ENCODE data around the gene ARHGAP10. TPM values are rescaled to one million over a fixed set of nuclear protein-coding genes. Genes with fewer than 3 reads are reported as not detected.

ARHGAP10 gene
- total RNA-seq, 4 donors from 2014 or later, result 186 to 296 (median 192) TPM

DNA sequence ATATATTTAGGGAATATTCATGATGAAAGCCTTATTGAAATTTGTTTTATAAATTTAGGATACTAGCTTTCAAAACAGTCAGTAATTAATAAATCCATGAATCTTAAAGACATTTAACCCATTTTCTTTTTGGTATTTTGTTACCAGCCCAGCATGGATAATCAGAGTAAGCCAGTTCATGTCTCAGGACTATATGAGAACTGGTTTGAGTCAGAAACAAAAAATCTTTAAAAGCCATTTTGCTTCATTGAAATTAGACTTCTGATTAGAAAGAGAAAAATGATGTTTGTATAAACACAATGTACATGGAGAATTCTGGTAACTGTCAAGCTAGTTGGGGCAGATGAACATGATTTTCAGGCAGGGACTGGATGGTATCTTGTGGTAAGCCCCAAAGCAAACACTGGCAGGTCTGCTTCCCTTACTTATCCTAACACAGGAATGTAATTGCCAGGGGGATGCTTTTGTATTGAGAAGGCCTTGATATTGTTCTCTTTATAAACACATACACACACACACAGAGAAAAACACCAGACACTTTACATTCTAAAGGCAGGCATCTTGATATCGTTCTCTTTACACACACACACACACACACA lies 9.4 kb downstream of the ARHGAP10 start:
- Histone ChIP-seq H3K9me3 (no peaks in the 10 kb centered on the region), H3K27ac (replicated peaks in 1 of 4) (no peak overlapping the region), H3K4me1 (peaks cover 66 to 95% (median 87%) of the 10 kb centered on the region in 4 donors), H3K27me3 (no peaks in the 10 kb centered on the region), H3K4me3 (no peak overlapping the region), H3K36me3 (peaks cover 0 to 7% (median 2%) of the 10 kb centered on the region in 4 donors)
- no peak for DNase-seq (ENCODE audit: extremely low spot score)
- TF ChIP-seq, protein P1, sequence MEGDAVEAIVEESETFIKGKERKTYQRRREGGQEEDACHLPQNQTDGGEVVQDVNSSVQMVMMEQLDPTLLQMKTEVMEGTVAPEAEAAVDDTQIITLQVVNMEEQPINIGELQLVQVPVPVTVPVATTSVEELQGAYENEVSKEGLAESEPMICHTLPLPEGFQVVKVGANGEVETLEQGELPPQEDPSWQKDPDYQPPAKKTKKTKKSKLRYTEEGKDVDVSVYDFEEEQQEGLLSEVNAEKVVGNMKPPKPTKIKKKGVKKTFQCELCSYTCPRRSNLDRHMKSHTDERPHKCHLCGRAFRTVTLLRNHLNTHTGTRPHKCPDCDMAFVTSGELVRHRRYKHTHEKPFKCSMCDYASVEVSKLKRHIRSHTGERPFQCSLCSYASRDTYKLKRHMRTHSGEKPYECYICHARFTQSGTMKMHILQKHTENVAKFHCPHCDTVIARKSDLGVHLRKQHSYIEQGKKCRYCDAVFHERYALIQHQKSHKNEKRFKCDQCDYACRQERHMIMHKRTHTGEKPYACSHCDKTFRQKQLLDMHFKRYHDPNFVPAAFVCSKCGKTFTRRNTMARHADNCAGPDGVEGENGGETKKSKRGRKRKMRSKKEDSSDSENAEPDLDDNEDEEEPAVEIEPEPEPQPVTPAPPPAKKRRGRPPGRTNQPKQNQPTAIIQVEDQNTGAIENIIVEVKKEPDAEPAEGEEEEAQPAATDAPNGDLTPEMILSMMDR (IDR thresholded peaks at IDR 0.05), result no peak
- TF ChIP-seq POLR2AphosphoS5 (IDR thresholded peaks at IDR 0.05), result no peak
- TF ChIP-seq POLR2A (IDR thresholded peaks at IDR 0.05; ENCODE audit: low read depth), result no peak
- TF ChIP-seq EP300 (IDR thresholded peaks at IDR 0.05), result no peak
- intact Hi-C loops (cut with DNase I), result no loop called here
- WGBS, result 100% methylated on average over 1 of the region's 1 CpG

DNA sequence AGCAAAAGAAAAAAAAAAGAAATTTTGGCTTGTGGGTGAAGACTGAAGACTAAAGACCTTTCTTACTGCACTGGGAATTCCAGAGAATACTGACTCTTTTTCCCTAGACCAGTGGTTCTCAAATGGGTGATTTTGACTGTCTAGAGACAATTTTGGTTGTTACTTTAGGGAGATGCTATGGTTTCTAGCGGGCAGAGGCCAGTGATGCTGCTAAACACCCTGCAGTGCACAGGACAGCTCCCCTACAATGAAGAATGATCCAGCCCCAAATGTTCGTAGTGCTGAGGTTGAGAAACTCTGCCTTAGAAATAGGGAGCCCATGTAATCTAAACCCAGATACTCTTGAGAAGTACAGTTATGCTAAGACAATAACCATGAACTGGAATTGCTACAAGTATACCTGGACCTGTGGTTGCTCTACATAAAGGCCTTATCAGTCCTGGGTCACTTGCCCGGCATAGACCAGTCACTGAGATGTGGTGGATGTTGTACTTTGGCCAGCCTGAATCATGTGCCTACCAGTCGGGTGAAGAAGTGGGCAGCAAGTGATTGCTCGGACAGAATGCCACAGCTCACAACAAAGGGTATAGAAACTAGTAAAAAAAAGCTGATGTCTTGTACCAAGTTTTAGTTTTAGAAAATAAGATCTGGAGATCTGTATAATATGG lies 16.0 kb downstream of the ARHGAP10 start:
- no peak for DNase-seq (ENCODE audit: extremely low spot score)
- Histone ChIP-seq H3K27me3 (no peaks in the 10 kb centered on the region), H3K36me3 (peaks cover 0 to 17% (median 4%) of the 10 kb centered on the region in 4 donors), H3K4me1 (peaks cover 31 to 95% (median 83%) of the 10 kb centered on the region in 4 donors), H3K9me3 (no peaks in the 10 kb centered on the region), H3K4me3 (no peak overlapping the region), H3K27ac (replicated peaks in 1 of 4) (peak overlapping the region in 2 of 4 donors; percentile 11 to 15)
- WGBS, result 78% methylated on average over 5 of the region's 5 CpGs
- TF ChIP-seq POLR2A (IDR thresholded peaks at IDR 0.05; ENCODE audit: low read depth), result no peak
- TF ChIP-seq EP300 (IDR thresholded peaks at IDR 0.05), result no peak
- no peak for TF ChIP-seq POLR2AphosphoS5 (IDR thresholded peaks at IDR 0.05)
- TF ChIP-seq, protein P1 (IDR thresholded peaks at IDR 0.05), result no peak
- intact Hi-C loops (cut with DNase I), result no loop called here

DNA sequence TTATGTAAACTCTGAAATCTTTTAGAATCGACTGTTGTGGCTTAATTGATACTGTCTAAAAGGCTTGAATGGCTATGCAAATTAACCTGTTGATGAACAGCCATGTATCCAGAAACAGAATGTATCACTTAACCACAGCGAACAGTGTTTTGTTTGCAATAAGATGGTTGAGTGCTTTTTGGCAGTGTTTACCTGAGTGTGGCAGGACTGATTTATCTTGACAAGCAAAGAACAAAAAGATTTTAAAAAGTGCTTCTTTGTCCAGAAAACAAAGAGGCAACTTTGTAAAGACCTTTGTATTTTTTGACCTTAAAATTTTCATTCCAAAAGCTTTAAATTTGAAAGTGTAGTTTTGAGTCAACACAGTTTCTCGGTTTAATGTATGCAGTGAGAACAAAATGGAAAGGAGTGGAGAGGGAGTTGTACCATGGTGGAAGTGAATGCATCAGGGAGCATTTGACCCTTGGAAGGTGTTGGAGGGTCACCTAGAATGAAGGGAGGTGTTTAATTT lies 18.0 kb downstream of the ARHGAP10 start:
- intact Hi-C loops (cut with DNase I), result no loop called here
- 59% methylated on average over 3 of the region's 3 CpGs for WGBS
- DNase-seq (ENCODE audit: extremely low spot score), result no peak
- Histone ChIP-seq H3K27ac (replicated peaks in 1 of 4) (no peak overlapping the region), H3K27me3 (no peaks in the 10 kb centered on the region), H3K4me3 (no peak overlapping the region), H3K4me1 (peaks cover 35 to 95% (median 83%) of the 10 kb centered on the region in 4 donors), H3K36me3 (peaks cover 0 to 14% (median 2%) of the 10 kb centered on the region in 4 donors), H3K9me3 (no peaks in the 10 kb centered on the region)
- TF ChIP-seq EP300 (IDR thresholded peaks at IDR 0.05) (no peak), POLR2A (IDR thresholded peaks at IDR 0.05; ENCODE audit: low read depth) (no peak), POLR2AphosphoS5 (IDR thresholded peaks at IDR 0.05) (no peak)
- TF ChIP-seq, protein P1 (IDR thresholded peaks at IDR 0.05), result no peak

DNA sequence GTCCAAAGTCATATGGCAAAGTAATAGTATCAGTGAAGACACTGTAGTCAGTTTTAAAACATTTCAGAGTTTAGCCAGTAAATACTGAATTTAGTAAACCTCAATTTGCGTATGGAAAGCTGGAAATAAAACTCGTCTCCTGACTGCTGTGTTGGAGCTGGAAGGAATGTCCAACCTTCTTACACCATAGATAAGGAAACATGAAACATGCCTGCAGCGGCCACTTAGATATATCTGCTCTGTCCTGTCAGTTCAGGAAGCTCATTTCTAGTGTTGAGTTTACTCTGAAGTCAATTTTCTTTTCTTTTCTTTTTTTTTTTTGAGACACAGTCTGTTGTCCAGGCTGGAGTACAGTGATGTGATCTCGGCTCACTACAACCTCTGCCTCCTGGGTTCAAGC lies 21.2 kb downstream of the ARHGAP10 start:
- H3K36me3 ChIP-seq, result peaks cover 0 to 4% (median 2%) of the 10 kb centered on the region in 4 donors
- WGBS, result 83% methylated on average over 4 of the region's 4 CpGs
- no peak for TF ChIP-seq EP300 (IDR thresholded peaks at IDR 0.05)
- TF ChIP-seq POLR2AphosphoS5 (IDR thresholded peaks at IDR 0.05), result no peak
- TF ChIP-seq, protein P1 (IDR thresholded peaks at IDR 0.05), result no peak
- TF ChIP-seq POLR2A (IDR thresholded peaks at IDR 0.05; ENCODE audit: low read depth), result no peak
- no peak for DNase-seq (ENCODE audit: extremely low spot score)
- intact Hi-C loops (cut with DNase I), result no loop called here
- H3K9me3 ChIP-seq, result no peaks in the 10 kb centered on the region
- no peak overlapping the region for H3K4me3 ChIP-seq
- peak overlapping the region; percentile 80 to 81 (median 80) for H3K27ac ChIP-seq (replicated peaks in 1 of 4)
- H3K4me1 ChIP-seq, result peaks cover 48 to 98% (median 93%) of the 10 kb centered on the region in 4 donors
- no peaks in the 10 kb centered on the region for H3K27me3 ChIP-seq

Data from esophagus muscularis mucosa (tissue), 4 donors.